Activated naive CD8-positive, alpha-beta T cell treated with anti-CD3 and anti-CD28 coated beads, Interleukin-2, amount 50 U/mL, for 24 hours (primary cell): ENCODE measurements around the gene RSPH1.

Experiments used
- ATAC-seq: fragments of 150-1000 bp; cut with Tn5 transposase; one replicate; pipeline ENCODE4 v1.10.0; 2021
- DNase-seq: peaks from one replicate; pipeline ENCODE4 v3.0.0; 2021
- H3K27ac Mint-ChIP-seq: one replicate; pipeline ENCODE4 v1.8.0; 2021; ENCODE audit warnings: mild to moderate bottlenecking, mixed read lengths
- H3K27me3 Mint-ChIP-seq: one replicate; pipeline ENCODE4 v1.8.0; 2021; ENCODE audit warnings: mixed read lengths
- H3K36me3 Mint-ChIP-seq: one replicate; pipeline ENCODE4 v1.8.0; 2021; ENCODE audit warnings: low read depth, mixed read lengths
- H3K4me1 Mint-ChIP-seq: one replicate; pipeline ENCODE4 v1.8.0; 2021; ENCODE audit warnings: mixed read lengths
- H3K4me3 Mint-ChIP-seq: one replicate; pipeline ENCODE4 v1.8.0; 2021; ENCODE audit warnings: mild to moderate bottlenecking, moderate library complexity, mixed read lengths
- H3K9me3 Mint-ChIP-seq: one replicate; pipeline ENCODE4 v1.8.0; 2021; ENCODE audit warnings: mixed read lengths

RSPH1 gene

DNA sequence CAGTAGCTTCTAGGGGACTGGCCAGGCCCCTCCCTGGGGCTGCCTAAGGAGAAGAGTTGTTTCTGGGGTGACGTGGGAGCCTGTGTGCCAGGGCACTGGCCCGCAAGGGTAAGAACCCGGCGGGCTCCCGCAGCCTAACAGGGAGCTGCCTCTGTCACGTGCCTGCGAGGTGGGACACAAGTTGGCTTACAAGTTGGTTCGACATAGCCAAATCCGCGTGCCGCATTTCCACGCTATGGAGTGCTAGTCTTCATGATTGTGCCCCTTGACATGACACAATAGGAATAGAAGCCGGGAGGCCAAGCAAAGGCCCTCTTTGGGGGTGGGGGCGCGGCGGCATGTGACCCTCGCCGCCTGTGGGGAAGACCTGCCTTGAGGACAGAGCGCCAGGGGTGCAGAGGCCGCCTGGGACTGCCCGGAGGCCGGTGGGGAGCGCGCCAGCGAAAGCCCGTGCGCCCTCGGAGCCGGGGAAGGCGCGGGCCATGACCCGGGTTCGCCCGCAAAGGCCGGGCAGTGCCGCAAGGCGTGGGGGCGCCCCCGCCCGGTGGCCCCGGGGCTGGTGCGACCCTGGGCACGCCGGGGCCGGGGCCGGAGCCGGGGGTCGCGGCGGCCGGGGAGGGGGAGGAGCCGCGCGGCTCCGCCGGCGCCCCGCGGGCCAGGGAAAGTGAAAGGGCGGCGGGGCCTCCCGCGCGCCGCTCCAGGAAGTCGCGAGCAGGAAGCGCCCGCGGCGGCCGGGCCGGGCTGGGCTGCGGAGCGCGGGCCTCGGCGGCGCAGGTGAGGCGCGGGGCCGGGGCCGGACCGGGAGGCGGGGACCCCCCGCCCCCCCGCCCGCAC lies 17.3 kb upstream of the RSPH1 start, which contains the start of gene SLC37A1:
SLC37A1 (plus strand) TSS at position 702 of the 834 bp plus-strand sequence. CDS start 4,603 bp downstream, outside the sequence.
- DNase-seq (peak; percentile 49), ATAC-seq (peak; percentile 71)
- Mint-ChIP-seq H3K4me3 (peak within 1 kb of the TSS; percentile 86), H3K36me3 (peaks cover 16% of the 10 kb centered on the region), H3K27me3 (no peaks in the 10 kb centered on the region), H3K9me3 (no peaks in the 10 kb centered on the region), H3K27ac (peak within 1 kb of the TSS; percentile 76), H3K4me1 (peaks cover 30% of the 10 kb centered on the region)

DNA sequence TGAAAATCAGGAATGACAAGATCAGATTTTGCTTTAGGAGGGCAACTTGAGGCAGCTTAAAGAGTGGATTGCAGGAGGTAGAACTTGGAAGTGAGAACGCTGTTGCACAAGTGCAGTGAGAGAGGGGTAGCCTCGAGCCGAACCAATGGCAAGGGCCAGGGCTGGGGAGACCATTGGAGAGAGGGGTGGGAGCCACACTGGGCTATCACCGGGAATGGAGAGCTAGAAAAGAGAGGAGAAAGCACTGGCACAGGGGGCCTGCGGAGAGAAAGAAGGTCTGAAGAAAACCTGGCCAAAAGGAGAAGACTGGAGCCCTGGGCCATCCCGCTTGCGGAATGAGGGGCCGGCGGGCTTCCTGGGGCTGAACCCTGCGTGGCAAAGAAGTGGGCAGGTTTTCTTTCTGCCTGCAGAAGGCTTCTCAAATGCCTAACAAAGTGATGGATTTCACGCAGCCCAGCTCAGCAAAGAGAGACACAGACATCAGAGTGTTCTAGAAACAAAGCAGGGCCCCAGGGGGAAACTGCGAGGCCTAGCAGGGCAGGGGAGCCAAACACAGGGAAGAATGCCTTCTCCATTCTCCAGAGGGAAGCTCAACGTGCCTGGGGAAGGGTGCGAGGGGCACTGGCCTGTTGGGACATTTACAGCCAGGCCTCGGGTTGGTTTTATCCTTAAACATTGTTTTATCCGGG lies 16.5 kb upstream of the RSPH1 start:
- ATAC-seq: no peak
- Mint-ChIP-seq H3K4me1 (peaks cover 26% of the 10 kb centered on the region), H3K27me3 (no peaks in the 10 kb centered on the region), H3K4me3 (peak overlapping the region; percentile 45), H3K36me3 (peaks cover 8% of the 10 kb centered on the region), H3K9me3 (no peaks in the 10 kb centered on the region), H3K27ac (no peak overlapping the region)
- DNase-seq: no peak

DNA sequence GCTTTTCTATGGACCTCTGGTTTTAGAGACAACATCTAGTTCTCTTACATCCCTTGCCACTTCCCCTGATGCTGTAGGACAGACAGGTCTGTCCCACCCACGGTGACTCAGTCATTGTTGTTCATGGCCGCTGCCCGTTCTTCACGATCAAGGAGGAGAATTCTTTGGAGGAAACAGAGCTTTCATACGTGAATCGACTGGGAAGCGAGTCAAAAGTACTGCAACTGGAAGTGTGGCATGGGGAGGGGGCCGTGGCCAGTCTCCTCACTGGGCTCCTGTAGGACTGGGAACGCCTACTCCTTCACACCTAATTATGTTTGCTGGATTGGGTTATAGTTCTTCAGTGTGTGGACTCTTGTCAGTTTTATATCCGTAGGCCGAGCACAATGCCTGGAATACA lies 13.2 kb upstream of the RSPH1 start:
- ATAC-seq: no peak
- Mint-ChIP-seq H3K36me3 (no peaks in the 10 kb centered on the region), H3K9me3 (no peaks in the 10 kb centered on the region), H3K4me1 (peaks cover 11% of the 10 kb centered on the region), H3K27ac (no peak overlapping the region), H3K4me3 (no peak overlapping the region), H3K27me3 (no peaks in the 10 kb centered on the region)
- no peak for DNase-seq

DNA sequence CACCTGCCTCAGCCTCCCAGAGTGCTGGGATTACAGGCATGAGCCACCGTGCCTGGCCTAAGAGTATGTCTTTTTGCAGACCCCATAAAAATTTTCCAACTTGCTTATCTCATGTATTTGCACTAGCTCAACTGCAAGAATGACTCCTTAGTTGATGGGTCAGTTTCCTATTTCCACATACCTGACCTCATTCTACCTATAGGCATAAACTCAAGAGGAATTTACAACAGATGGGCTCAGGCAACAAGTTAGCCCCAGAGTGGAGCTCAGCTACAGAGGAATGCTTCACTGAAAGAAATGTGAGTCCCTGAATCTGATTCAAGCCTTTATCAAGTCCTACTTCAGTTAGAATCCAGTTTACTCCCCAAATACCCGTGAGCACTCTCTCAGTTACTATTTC lies 12.3 kb upstream of the RSPH1 start:
- no peaks in the 10 kb centered on the region for H3K27me3 Mint-ChIP-seq
- H3K4me1 Mint-ChIP-seq: peaks cover 20% of the 10 kb centered on the region
- ATAC-seq (no peak), DNase-seq (no peak)
- H3K4me3 Mint-ChIP-seq: no peak overlapping the region
- H3K9me3 Mint-ChIP-seq: no peaks in the 10 kb centered on the region
- no peak overlapping the region for H3K27ac Mint-ChIP-seq
- H3K36me3 Mint-ChIP-seq: no peaks in the 10 kb centered on the region

DNA sequence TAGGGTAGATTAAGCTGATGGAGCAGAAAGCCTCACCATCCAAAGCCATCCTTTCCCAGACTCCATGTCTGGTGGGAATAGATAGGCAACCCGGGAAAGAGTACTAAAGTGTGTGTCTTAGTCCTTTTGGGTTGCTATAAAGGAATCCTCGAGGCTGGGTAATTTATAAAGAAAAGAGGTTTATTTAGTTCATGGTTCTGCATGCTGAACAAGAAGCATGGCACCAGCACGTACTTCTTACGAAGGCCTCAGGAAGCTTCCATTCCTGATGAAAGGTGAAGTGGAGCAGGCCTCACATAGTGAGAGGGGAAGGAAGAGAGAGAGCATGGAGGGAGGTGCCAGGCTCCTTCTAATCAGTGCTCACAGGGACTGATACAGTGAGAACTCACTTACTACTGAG lies 11.4 kb upstream of the RSPH1 start:
- no peaks in the 10 kb centered on the region for H3K9me3 Mint-ChIP-seq
- H3K36me3 Mint-ChIP-seq: no peaks in the 10 kb centered on the region
- H3K27me3 Mint-ChIP-seq: no peaks in the 10 kb centered on the region
- ATAC-seq (no peak), DNase-seq (no peak)
- H3K4me1 Mint-ChIP-seq: peaks cover 20% of the 10 kb centered on the region
- no peak overlapping the region for H3K4me3 Mint-ChIP-seq
- no peak overlapping the region for H3K27ac Mint-ChIP-seq

DNA sequence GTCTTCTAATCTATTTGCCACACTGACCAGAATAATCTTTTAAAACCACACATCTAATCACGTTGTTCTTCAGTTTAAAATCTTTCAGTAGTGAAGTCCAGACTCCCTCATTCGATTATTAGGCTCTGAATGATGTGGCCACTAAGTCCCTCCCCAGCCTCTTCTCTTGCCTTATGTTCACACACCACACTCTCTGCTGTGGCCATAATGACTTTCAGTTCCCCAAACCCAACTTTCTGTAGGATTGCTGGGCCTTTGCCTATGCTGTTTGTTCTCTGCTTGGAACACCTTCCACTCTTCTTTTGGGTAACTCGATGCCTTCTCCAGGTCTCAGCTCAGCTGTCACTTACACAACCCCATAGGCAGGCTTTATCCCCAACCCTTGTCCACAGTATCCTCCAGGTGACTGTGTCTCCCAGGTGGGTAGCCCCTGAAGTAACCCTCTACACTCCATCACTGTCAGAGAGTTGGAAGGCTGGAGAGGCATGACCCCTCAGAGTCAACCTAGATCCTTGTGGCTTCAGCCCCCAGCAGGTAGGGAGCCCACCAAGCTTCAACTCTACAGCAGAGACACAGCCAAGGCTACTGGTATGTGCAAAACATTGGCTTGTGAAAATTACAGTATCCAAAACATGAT lies 9.2 kb upstream of the RSPH1 start:
- no peak for ATAC-seq
- no peak overlapping the region for H3K27ac Mint-ChIP-seq
- H3K36me3 Mint-ChIP-seq: no peaks in the 10 kb centered on the region
- no peak for DNase-seq
- H3K4me1 Mint-ChIP-seq: peaks cover 18% of the 10 kb centered on the region
- no peaks in the 10 kb centered on the region for H3K27me3 Mint-ChIP-seq
- no peak overlapping the region for H3K4me3 Mint-ChIP-seq
- no peaks in the 10 kb centered on the region for H3K9me3 Mint-ChIP-seq

DNA sequence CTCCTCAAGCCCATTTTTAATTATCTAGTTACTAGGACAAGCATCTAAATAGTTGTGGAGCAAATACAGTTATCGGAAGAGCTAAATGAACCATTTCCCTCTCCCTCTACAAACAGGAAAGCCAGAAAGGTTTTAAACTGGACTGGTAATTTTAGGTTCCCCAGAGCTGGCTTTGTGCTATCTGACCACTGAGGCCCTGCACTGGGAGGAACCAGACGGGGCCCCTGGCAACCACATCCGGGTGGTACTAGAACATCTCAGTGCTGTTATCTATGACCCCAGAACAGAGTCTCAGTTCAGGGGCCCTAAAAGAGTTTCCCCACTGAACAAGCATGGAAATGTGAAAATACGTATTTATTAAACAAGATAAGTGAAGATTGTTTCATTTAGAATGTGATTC lies 7.7 kb upstream of the RSPH1 start:
- Mint-ChIP-seq H3K27ac (no peak overlapping the region), H3K27me3 (no peaks in the 10 kb centered on the region), H3K9me3 (no peaks in the 10 kb centered on the region), H3K4me1 (peaks cover 18% of the 10 kb centered on the region), H3K4me3 (no peak overlapping the region), H3K36me3 (no peaks in the 10 kb centered on the region)
- ATAC-seq (no peak), DNase-seq (peak; percentile 22)

DNA sequence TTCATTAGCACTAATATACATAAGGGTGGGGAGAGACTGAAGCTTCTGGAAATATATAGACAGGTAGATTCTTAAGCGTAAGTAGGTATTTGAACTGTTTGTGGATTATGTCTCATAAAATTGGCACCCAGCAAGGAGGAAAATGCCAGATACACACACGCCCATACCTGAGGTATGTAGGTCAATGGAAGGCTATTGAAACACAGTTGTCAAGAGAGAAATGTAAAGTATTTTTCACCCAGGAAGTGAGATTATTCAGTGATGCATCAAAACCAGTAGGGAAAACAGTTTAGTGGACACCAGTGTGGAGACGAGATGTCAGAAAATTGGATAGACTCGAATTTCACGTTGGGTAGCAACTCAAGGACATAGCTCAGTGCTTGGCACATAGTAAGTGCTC lies 4.7 kb upstream of the RSPH1 start:
- DNase-seq: no peak
- no peak overlapping the region for H3K4me3 Mint-ChIP-seq
- H3K36me3 Mint-ChIP-seq: no peaks in the 10 kb centered on the region
- no peak overlapping the region for H3K27ac Mint-ChIP-seq
- no peaks in the 10 kb centered on the region for H3K27me3 Mint-ChIP-seq
- H3K4me1 Mint-ChIP-seq: peaks cover 28% of the 10 kb centered on the region
- no peak for ATAC-seq
- H3K9me3 Mint-ChIP-seq: no peaks in the 10 kb centered on the region

DNA sequence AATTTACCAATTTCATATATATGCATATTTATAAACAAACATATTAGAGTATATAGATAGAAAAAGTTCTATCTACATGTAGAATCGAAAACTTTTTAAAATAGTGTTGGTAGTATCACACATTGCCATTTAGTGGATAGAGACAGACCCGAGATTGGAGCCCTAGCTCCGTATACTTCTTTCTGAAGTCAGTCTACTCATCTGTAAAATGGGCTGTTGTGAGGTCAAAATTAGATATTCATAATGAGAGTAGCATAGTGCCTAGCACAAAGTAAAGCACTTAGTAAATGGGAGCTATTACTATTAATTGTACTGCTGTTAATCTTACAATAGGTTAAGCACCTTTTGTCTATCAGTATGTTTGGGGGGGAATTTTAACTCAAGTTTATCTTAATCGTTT lies 4.2 kb upstream of the RSPH1 start:
- H3K36me3 Mint-ChIP-seq: no peaks in the 10 kb centered on the region
- ATAC-seq (no peak), DNase-seq (no peak)
- no peaks in the 10 kb centered on the region for H3K27me3 Mint-ChIP-seq
- H3K9me3 Mint-ChIP-seq: no peaks in the 10 kb centered on the region
- no peak overlapping the region for H3K27ac Mint-ChIP-seq
- peaks cover 30% of the 10 kb centered on the region for H3K4me1 Mint-ChIP-seq
- no peak overlapping the region for H3K4me3 Mint-ChIP-seq

DNA sequence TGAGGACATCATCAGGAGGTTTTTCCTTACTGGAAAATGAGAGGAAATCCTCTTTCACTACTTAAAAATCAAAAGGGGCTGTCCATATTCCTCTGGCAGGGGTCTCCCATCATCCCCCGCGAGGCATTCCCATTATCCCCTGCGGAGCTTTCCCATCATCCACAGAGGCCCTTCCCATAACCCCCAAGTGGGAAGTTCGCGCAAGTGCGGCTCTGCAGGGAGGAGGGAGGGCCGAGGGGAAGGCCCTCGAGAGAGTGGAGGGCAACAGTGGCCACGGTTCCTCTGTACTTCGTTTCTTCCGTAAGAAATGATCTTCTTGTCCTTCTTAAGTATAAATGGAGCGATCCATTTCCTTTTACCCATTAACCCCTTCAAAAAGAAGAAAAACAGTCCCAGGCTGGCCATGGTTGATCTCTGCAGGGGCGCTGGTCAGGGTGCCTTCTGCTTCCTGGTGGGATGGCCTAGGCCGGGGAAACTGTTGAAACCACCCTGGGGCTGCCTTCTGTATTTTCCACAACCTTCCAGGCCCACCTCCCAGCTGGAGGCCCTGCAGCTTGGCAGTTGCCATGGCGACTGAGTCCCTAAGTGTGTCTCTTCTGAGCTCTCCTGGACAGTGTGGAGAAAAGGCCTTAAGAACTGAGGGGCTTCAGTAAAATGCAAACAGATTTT lies 3.6 kb upstream of the RSPH1 start:
- DNase-seq (no peak), ATAC-seq (no peak)
- Mint-ChIP-seq H3K4me3 (no peak overlapping the region), H3K36me3 (no peaks in the 10 kb centered on the region), H3K27me3 (no peaks in the 10 kb centered on the region), H3K9me3 (no peaks in the 10 kb centered on the region), H3K4me1 (peaks cover 24% of the 10 kb centered on the region), H3K27ac (no peak overlapping the region)

DNA sequence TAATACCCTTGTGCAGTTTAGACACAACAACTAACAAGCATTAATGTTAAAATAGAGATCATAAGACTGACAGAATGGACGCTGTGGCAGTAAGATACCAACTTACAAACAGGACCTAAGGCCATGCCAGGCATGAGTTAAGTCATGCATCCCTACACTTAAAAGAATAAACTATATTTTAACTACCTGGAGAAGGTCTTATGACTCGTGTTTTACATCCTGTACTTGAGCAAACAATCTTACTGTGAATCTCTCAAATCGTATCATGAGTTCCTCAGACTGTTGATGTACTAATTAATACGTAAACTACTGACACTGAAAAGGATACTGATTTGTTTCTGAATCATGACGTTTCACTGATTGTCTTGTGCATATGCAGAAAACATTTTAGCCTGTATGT lies 2.0 kb upstream of the RSPH1 start:
- ATAC-seq: no peak
- no peaks in the 10 kb centered on the region for H3K9me3 Mint-ChIP-seq
- no peaks in the 10 kb centered on the region for H3K27me3 Mint-ChIP-seq
- H3K4me3 Mint-ChIP-seq: no peak overlapping the region
- DNase-seq: no peak
- no peak overlapping the region for H3K27ac Mint-ChIP-seq
- H3K4me1 Mint-ChIP-seq: peaks cover 13% of the 10 kb centered on the region
- H3K36me3 Mint-ChIP-seq: no peaks in the 10 kb centered on the region

DNA sequence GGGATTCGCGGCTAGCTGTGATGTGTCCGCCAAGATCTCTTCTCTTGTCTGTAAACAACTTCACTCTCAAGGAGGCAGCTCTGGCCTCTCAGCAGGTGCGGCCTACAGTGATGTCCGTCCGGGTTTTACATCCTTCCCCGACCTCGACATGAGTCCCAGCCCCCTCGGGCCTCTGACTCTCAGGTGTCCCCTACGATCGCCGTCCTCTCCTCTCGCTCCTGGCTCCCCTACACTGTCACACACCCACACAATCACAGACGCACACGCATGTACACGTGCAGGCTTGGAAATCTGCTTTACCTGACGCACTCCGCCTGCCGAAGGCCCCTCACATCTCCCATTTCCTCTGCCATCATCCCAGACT lies 797 bp upstream of the RSPH1 start:
- Mint-ChIP-seq H3K4me1 (peaks cover 13% of the 10 kb centered on the region), H3K9me3 (no peaks in the 10 kb centered on the region), H3K27me3 (no peaks in the 10 kb centered on the region), H3K36me3 (no peaks in the 10 kb centered on the region), H3K27ac (peak overlapping the region; percentile 83), H3K4me3 (peak overlapping the region; percentile 87)
- ATAC-seq (no peak), DNase-seq (no peak)

DNA sequence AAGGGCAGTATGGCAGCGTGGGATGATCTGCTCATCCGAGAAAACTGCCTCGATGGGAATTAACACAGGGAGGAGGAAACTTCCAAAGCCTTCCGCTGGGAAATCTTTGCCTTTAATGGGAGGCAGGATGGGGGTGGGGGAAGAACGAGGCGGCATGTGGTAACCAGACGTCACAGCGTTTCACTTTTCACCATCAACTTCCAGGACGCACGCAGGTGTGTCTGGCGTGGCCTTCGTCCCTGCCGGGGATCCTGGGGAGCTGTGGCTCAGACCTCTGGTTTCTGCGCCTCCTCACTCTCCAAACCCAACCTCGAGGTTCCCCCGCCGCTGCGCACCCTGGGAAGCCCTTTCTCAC lies 282 bp downstream of the RSPH1 start:
- Mint-ChIP-seq H3K4me3 (peak overlapping the region; percentile 87), H3K27ac (peak overlapping the region; percentile 73), H3K4me1 (peaks cover 13% of the 10 kb centered on the region), H3K36me3 (no peaks in the 10 kb centered on the region), H3K27me3 (no peaks in the 10 kb centered on the region), H3K9me3 (no peaks in the 10 kb centered on the region)
- ATAC-seq (no peak), DNase-seq (no peak)

DNA sequence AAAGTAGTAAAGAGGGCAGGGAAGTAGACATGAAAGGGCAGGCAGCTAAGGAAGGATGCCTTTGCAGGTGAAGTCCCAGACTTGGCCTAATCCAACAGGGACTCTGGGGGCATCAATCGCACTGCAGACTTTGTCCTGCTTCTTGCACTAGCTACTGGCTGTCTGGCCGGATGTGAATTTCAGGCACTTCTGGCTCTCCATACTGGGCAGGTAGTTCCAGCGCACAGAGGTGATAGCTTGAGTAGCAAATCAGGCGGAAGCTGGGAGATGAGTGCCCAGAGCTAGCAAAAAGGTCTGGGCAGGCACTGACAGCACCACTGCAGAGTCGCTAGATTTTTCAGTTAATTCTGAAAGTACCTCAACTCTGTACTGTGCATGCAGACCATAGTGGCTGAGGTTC lies 997 bp downstream of the RSPH1 start:
- no peaks in the 10 kb centered on the region for H3K9me3 Mint-ChIP-seq
- ATAC-seq (no peak), DNase-seq (no peak)
- peaks cover 13% of the 10 kb centered on the region for H3K4me1 Mint-ChIP-seq
- H3K27ac Mint-ChIP-seq: no peak overlapping the region
- no peaks in the 10 kb centered on the region for H3K27me3 Mint-ChIP-seq
- no peaks in the 10 kb centered on the region for H3K36me3 Mint-ChIP-seq
- H3K4me3 Mint-ChIP-seq: no peak overlapping the region
